Measurements from ENCODE around the gene UGT1A4.

UGT1A4 gene

GRCh38 chr2:233772583-233772982 lies 54.0 kb downstream of the UGT1A4 start:
- no peak for TF ChIP-seq CREB1 (IDR thresholded peaks at IDR 0.05; ENCODE audit: low read depth)
- no peak for TF ChIP-seq EGR1 (IDR thresholded peaks at IDR 0.05)
- TF ChIP-seq FOXM1 (IDR thresholded peaks at IDR 0.05; ENCODE audit: borderline replicate concordance, low read depth), result no peak

- TF ChIP-seq EP300 (IDR thresholded peaks at IDR 0.05; ENCODE audit: borderline replicate concordance) (no peak), TCF12 (IDR thresholded peaks at IDR 0.05; ENCODE audit: low read depth) (no peak)
Observed at GRCh38 chr2:233773854-233774253, 55.3 kb downstream of the UGT1A4 start.

- TF ChIP-seq MAX (IDR thresholded peaks at IDR 0.05) (no peak), CREB1 (IDR thresholded peaks at IDR 0.05; ENCODE audit: low read depth) (no peak), ZBTB7A (IDR thresholded peaks at IDR 0.05; ENCODE audit: low read depth) (no peak), USF1 (IDR thresholded peaks at IDR 0.05) (no peak), RAD21 (IDR thresholded peaks at IDR 0.05; ENCODE audit: low read depth) (no peak), FOXM1 (IDR thresholded peaks at IDR 0.05; ENCODE audit: borderline replicate concordance, low read depth) (no peak), CEBPB (IDR thresholded peaks at IDR 0.05) (no peak)
Observed at GRCh38 chr2:233775414-233775813, 56.9 kb downstream of the UGT1A4 start.

GRCh38 chr2:233778030-233778429 lies 59.5 kb downstream of the UGT1A4 start, which contains the start of gene MROH2A:
MROH2A (plus strand) TSS chr2:233778330; CDS start chr2:233779359, 1,029 bp downstream.
- TF ChIP-seq ZBTB7A (IDR thresholded peaks at IDR 0.05; ENCODE audit: low read depth) (no peak), YY1 (IDR thresholded peaks at IDR 0.05; ENCODE audit: low read depth) (no peak), TCF12 (IDR thresholded peaks at IDR 0.05; ENCODE audit: low read depth) (no peak), CREB1 (IDR thresholded peaks at IDR 0.05; ENCODE audit: low read depth) (no peak), USF1 (IDR thresholded peaks at IDR 0.05) (no peak), REST (IDR thresholded peaks at IDR 0.05; ENCODE audit: low read depth) (no peak), MAX (IDR thresholded peaks at IDR 0.05) (no peak), TAF1 (IDR thresholded peaks at IDR 0.05; ENCODE audit: low read depth) (no peak), EP300 (IDR thresholded peaks at IDR 0.05; ENCODE audit: borderline replicate concordance) (no peak), NFIC (IDR thresholded peaks at IDR 0.05) (no peak), FOXM1 (IDR thresholded peaks at IDR 0.05; ENCODE audit: borderline replicate concordance, low read depth) (no peak), RAD21 (IDR thresholded peaks at IDR 0.05; ENCODE audit: low read depth) (no peak), CEBPB (IDR thresholded peaks at IDR 0.05) (no peak), TEAD4 (IDR thresholded peaks at IDR 0.05) (no peak), EGR1 (IDR thresholded peaks at IDR 0.05) (no peak)

GRCh38 chr2:233779722-233780121 lies 61.2 kb downstream of the UGT1A4 start:
- TF ChIP-seq MAX (IDR thresholded peaks at IDR 0.05) (no peak), NFIC (IDR thresholded peaks at IDR 0.05) (no peak), TCF12 (IDR thresholded peaks at IDR 0.05; ENCODE audit: low read depth) (no peak), RAD21 (IDR thresholded peaks at IDR 0.05; ENCODE audit: low read depth) (no peak)

- TF ChIP-seq EP300 (IDR thresholded peaks at IDR 0.05; ENCODE audit: borderline replicate concordance) (no peak), ZBTB7A (IDR thresholded peaks at IDR 0.05; ENCODE audit: low read depth) (no peak), CEBPB (IDR thresholded peaks at IDR 0.05) (no peak), TEAD4 (IDR thresholded peaks at IDR 0.05) (no peak), EGR1 (IDR thresholded peaks at IDR 0.05) (no peak), USF1 (IDR thresholded peaks at IDR 0.05) (no peak)
Observed at GRCh38 chr2:233780771-233781170, 62.2 kb downstream of the UGT1A4 start.

- TF ChIP-seq MAX (IDR thresholded peaks at IDR 0.05) (no peak), YY1 (IDR thresholded peaks at IDR 0.05; ENCODE audit: low read depth) (no peak), EP300 (IDR thresholded peaks at IDR 0.05; ENCODE audit: borderline replicate concordance) (no peak), REST (IDR thresholded peaks at IDR 0.05; ENCODE audit: low read depth) (no peak), NFIC (IDR thresholded peaks at IDR 0.05) (no peak), TCF12 (IDR thresholded peaks at IDR 0.05; ENCODE audit: low read depth) (no peak), USF1 (IDR thresholded peaks at IDR 0.05) (no peak), TAF1 (IDR thresholded peaks at IDR 0.05; ENCODE audit: low read depth) (no peak), ZBTB7A (IDR thresholded peaks at IDR 0.05; ENCODE audit: low read depth) (no peak), CEBPB (IDR thresholded peaks at IDR 0.05) (no peak), RAD21 (IDR thresholded peaks at IDR 0.05; ENCODE audit: low read depth) (no peak), CREB1 (IDR thresholded peaks at IDR 0.05; ENCODE audit: low read depth) (no peak), EGR1 (IDR thresholded peaks at IDR 0.05) (no peak), TEAD4 (IDR thresholded peaks at IDR 0.05) (no peak), FOXM1 (IDR thresholded peaks at IDR 0.05; ENCODE audit: borderline replicate concordance, low read depth) (no peak)
Observed at GRCh38 chr2:233789554-233789953, 71.0 kb downstream of the UGT1A4 start.
